ENCODE data around the gene INPP5A.

DNA sequence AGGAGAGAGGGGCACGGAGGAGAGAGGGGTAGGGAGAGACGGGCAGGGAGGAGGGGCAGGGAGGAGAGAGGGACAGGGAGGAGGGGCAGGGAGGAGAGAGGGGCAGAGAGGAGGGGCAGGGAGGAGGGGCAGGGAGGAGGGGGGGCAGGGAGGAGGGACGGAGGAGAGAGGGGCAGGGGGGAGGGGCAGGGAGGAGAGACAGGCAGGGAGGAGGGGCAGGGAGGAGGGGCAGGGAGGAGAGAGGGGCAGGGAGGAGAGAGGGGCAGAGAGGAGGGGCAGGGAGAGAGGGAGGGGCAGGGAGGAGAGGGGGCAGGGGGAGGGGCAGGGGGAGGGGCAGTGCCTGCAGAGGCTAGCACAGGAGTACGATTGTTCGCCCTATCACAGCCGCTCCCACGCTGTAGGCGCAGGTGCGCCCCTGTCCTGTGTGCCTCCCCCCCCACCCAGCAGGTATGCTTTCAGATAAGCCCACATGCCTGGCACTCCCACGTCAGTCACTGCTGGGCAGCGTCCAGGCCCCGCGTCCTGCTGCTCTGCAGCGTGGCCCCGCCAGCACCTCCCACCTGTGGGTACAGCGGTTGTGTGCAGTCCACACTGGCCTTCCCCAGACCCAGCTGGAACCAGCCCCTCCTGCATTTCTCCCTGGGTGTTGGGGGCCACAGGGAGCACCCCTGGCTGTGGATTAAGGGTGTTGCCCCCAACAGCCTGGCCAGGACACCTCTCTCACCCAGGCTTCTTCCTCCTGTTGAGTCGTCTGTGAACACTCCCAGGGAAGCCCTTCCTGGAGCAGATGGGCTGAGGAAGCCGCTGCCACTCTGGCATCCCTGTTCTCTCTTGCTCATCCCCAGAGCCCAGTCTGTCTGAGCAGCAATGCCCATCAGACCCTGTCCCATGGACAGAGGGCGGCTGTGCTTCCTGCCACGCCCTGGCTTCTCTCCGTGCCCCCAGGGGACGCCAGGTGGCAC is 237.6 kb downstream of the INPP5A start:
- TF ChIP-seq TAF1 (IDR thresholded peaks at IDR 0.05; ENCODE audit: low read depth, low read length) (no peak), POLR2AphosphoS5 (IDR thresholded peaks at IDR 0.05; ENCODE audit: low read depth, low read length) (no peak), POLR2A (IDR thresholded peaks at IDR 0.05; ENCODE audit: low read depth, low read length) (no peak), POU2F2 (IDR thresholded peaks at IDR 0.05; ENCODE audit: low read depth, low read length) (no peak), SPI1 (IDR thresholded peaks at IDR 0.05; ENCODE audit: low read depth, low read length) (no peak), PAX5 (IDR thresholded peaks at IDR 0.05; ENCODE audit: insufficient read depth, low read length, severe bottlenecking) (no peak)
